ENCODE results near the gene MRPL48. TPM values are rescaled to one million over a fixed set of nuclear protein-coding genes. Genes with fewer than 3 reads are reported as not detected.
"Not testable (repeated sequence)": the region's sequence is repeated elsewhere in the genome, so short reads cannot be mapped to it uniquely, and the experiment has no call there.

MRPL48 gene
- total RNA-seq, 1 donor from 2014 or later = 27.2 TPM

DNA sequence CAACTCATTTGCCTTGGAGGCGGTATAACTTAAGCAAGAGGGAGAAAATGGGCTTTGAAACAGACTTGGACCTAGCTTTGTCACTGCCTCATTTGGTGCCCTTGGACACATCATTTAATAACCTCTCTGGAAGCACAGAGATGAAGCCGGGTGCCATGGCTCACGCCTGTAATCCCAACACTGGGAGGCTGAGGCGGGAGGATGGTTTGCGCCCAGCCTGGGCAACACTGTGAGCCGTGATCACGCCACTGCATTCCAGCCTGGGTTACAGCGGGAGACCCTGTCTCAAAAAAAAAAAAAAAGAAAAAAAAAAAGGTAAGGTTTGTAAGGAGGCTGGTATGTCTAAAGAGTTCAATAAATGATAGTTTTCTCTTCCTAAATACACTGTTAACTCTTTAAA, 88.2 kb downstream of the MRPL48 start:
- peak overlapping the region; percentile 67 for H3K9ac ChIP-seq
- H3K4me1 Mint-ChIP-seq = peaks cover 20% of the 10 kb centered on the region
- H3K36me3 Mint-ChIP-seq = no peaks in the 10 kb centered on the region
- peak overlapping the region; percentile 61 for H3K27ac ChIP-seq
- peaks cover 11% of the 10 kb centered on the region for H3F3A ChIP-seq (ENCODE audit: low read depth)
- no peaks in the 10 kb centered on the region for H3K27me3 ChIP-seq
- TF ChIP-seq EZH2 (IDR thresholded peaks at IDR 0.05) (no peak), EZH2phosphoT487 (IDR thresholded peaks at IDR 0.05) (no peak)
- TF ChIP-seq, protein P1, sequence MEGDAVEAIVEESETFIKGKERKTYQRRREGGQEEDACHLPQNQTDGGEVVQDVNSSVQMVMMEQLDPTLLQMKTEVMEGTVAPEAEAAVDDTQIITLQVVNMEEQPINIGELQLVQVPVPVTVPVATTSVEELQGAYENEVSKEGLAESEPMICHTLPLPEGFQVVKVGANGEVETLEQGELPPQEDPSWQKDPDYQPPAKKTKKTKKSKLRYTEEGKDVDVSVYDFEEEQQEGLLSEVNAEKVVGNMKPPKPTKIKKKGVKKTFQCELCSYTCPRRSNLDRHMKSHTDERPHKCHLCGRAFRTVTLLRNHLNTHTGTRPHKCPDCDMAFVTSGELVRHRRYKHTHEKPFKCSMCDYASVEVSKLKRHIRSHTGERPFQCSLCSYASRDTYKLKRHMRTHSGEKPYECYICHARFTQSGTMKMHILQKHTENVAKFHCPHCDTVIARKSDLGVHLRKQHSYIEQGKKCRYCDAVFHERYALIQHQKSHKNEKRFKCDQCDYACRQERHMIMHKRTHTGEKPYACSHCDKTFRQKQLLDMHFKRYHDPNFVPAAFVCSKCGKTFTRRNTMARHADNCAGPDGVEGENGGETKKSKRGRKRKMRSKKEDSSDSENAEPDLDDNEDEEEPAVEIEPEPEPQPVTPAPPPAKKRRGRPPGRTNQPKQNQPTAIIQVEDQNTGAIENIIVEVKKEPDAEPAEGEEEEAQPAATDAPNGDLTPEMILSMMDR (IDR thresholded peaks at IDR 0.05) = no peak
- H3K79me2 ChIP-seq (ENCODE audit: low read depth) = peaks cover 50% of the 10 kb centered on the region
- no peaks in the 10 kb centered on the region for H3K9me3 ChIP-seq (ENCODE audit: low read depth)
- DNase-seq (ENCODE audit: low spot score) = peak; percentile 51
- H3K27me3 Mint-ChIP-seq (ENCODE audit: insufficient read depth, low read depth) = no peaks in the 10 kb centered on the region
- no peaks in the 10 kb centered on the region for H4K20me1 ChIP-seq (ENCODE audit: low read depth)
- H3K9me3 Mint-ChIP-seq = no peaks in the 10 kb centered on the region
- no peak overlapping the region for H2AFZ ChIP-seq (replicated peaks)
- peak overlapping the region; percentile 78 for H3K4me2 ChIP-seq
- H3K4me3 Mint-ChIP-seq = peak overlapping the region; percentile 100
- peaks cover 21% of the 10 kb centered on the region for H3K4me1 ChIP-seq
- H3K27ac Mint-ChIP-seq = peak overlapping the region; percentile 98
- peak overlapping the region; percentile 72 for H3K4me3 ChIP-seq
- no peaks in the 10 kb centered on the region for H3K36me3 ChIP-seq

DNA sequence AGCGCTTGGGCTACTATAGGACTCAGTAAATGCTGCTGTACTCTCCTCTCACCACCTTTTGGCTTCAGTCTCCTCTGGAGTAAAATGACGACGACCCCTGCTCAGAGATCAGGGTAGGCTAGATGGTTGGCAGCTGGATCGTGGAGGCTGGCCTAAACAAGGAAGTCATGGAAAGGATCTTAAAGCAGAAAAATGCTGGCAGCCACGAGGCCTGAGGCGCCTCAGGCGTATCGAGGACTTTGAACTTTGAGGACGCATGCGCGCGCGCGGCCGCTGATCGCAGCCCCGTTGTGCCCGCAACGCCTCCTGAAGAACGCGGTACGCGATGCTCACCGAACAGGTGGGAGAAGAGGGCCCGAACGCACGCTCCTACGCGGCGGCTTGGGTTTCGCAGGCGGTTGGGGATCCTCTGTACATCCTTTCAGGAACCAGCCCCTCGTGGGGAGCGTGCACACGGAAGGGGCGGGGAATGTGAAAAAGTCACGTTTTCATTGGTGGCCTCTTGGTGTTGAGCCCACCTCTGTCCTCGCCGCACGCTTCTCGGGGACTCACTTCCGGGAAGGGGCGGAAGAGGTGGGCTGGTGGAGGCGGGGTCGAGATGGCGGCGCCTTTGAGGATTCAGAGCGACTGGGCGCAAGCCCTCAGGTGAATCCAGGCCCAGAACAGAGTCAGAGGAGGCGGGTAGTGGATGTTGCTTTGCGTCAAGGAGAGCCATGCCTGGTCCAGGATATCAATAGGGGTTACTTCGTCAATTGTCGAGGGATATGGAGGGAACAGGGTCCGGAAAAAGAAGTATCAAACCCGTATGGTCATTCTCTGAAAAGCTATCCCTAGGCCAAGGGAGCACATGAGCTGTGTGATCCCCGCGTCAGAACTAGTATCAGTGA, 89.0 kb downstream of the MRPL48 start, which contains the start of the genes COA4 and PAAF1:
Gene COA4, minus strand, starts transcription at position 423 of the 887 bp plus-strand sequence. CDS start 3,468 bp downstream, outside the sequence.
Gene PAAF1, plus strand, starts transcription at position 576 of the 887 bp plus-strand sequence. Its CDS starts 23 bp downstream, at position 599.
- no peaks in the 10 kb centered on the region for H3K36me3 ChIP-seq
- H4K20me1 ChIP-seq (ENCODE audit: low read depth) = no peaks in the 10 kb centered on the region
- H3K27me3 ChIP-seq = no peaks in the 10 kb centered on the region
- TF ChIP-seq, protein P1 (IDR thresholded peaks at IDR 0.05) = no peak
- no peak for TF ChIP-seq EZH2phosphoT487 (IDR thresholded peaks at IDR 0.05)
- no peak for TF ChIP-seq EZH2 (IDR thresholded peaks at IDR 0.05)
- H3K79me2 ChIP-seq (ENCODE audit: low read depth) = peaks cover 50% of the 10 kb centered on the region
- H3K4me1 ChIP-seq = peaks cover 21% of the 10 kb centered on the region
- peak; percentile 98 for DNase-seq (ENCODE audit: low spot score)
- H3K9me3 Mint-ChIP-seq = no peaks in the 10 kb centered on the region
- peak within 1 kb of the TSS; percentile 80 for H2AFZ ChIP-seq (replicated peaks)
- peak within 1 kb of the TSS; percentile 67 for H3K9ac ChIP-seq
- H3K4me1 Mint-ChIP-seq = peaks cover 20% of the 10 kb centered on the region
- peak within 1 kb of the TSS; percentile 61 for H3K27ac ChIP-seq
- no peaks in the 10 kb centered on the region for H3K27me3 Mint-ChIP-seq (ENCODE audit: insufficient read depth, low read depth)
- H3F3A ChIP-seq (ENCODE audit: low read depth) = peaks cover 11% of the 10 kb centered on the region
- H3K36me3 Mint-ChIP-seq = no peaks in the 10 kb centered on the region
- peak within 1 kb of the TSS; percentile 100 for H3K4me3 Mint-ChIP-seq
- H3K4me2 ChIP-seq = peak within 1 kb of the TSS; percentile 78
- H3K27ac Mint-ChIP-seq = peak within 1 kb of the TSS; percentile 98
- no peaks in the 10 kb centered on the region for H3K9me3 ChIP-seq (ENCODE audit: low read depth)
- H3K4me3 ChIP-seq = peak within 1 kb of the TSS; percentile 72

DNA sequence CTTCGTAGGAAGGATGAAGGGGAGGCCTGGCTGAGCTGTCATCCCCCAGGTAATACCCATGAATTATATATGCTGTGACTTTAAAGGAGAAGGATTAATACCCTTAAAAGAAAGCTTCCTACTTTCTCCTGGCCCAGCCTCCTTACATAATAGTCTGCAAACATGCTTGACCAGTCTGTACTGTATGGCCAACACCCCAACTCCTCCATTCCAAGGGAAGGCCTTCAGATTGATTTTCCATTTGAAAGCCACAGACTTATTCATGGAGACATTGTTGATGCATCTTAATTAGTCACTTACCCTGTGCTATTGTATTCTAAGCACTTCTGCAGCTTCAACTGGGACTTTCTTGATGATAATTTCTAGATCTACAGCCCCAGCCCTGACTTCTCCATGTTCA, 91.1 kb downstream of the MRPL48 start:
- Mint-ChIP-seq H3K4me1 (peaks cover 20% of the 10 kb centered on the region), H3K27ac (no peak overlapping the region), H3K9me3 (no peaks in the 10 kb centered on the region), H3K36me3 (peaks cover 3% of the 10 kb centered on the region), H3K27me3 (ENCODE audit: insufficient read depth, low read depth) (no peaks in the 10 kb centered on the region), H3K4me3 (peak overlapping the region; percentile 33)
- no peak overlapping the region for H3K4me3 ChIP-seq
- no peak for DNase-seq (ENCODE audit: low spot score)
- H4K20me1 ChIP-seq (ENCODE audit: low read depth) = no peaks in the 10 kb centered on the region
- peaks cover 11% of the 10 kb centered on the region for H3F3A ChIP-seq (ENCODE audit: low read depth)
- H3K9me3 ChIP-seq (ENCODE audit: low read depth) = no peaks in the 10 kb centered on the region
- peak overlapping the region; percentile 78 for H3K4me2 ChIP-seq
- peaks cover 46% of the 10 kb centered on the region for H3K79me2 ChIP-seq (ENCODE audit: low read depth)
- peaks cover 21% of the 10 kb centered on the region for H3K4me1 ChIP-seq
- no peak overlapping the region for H2AFZ ChIP-seq (replicated peaks)
- H3K27ac ChIP-seq = no peak overlapping the region
- no peaks in the 10 kb centered on the region for H3K27me3 ChIP-seq
- H3K36me3 ChIP-seq = no peaks in the 10 kb centered on the region
- no peak for TF ChIP-seq EZH2phosphoT487 (IDR thresholded peaks at IDR 0.05)
- no peak for TF ChIP-seq EZH2 (IDR thresholded peaks at IDR 0.05)
- no peak overlapping the region for H3K9ac ChIP-seq

DNA sequence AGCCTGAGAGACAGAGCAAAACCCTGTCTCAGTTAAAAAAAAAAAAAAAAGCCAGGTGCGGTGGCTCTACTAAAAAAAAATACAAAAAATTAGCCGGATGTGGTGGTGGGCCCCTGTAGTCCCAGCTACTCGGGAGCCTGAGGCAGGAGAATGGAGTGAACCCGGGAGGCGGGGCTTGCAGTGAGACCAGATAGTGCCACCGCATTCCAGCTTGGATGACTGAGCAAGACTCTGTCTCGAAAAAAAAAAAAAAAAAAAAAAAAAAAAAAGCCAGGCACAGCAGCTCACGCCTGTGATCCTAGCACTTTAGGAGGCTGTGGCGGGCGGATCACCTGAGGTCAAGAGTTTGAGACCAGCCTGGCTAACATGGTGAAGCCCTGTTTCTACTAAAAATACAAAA, 92.8 kb downstream of the MRPL48 start:
- not testable (repeated sequence) for H3K9me3 ChIP-seq (ENCODE audit: low read depth); H3K4me2 ChIP-seq; H3K4me3 ChIP-seq; H3K27me3 Mint-ChIP-seq (ENCODE audit: insufficient read depth, low read depth); H3K9ac ChIP-seq; H3K36me3 ChIP-seq; H3K36me3 Mint-ChIP-seq; H3K27me3 ChIP-seq; H4K20me1 ChIP-seq (ENCODE audit: low read depth); H3K27ac ChIP-seq; H2AFZ ChIP-seq (replicated peaks); H3K9me3 Mint-ChIP-seq; H3K27ac Mint-ChIP-seq; H3K4me3 Mint-ChIP-seq
- peaks cover 15% of the 10 kb centered on the region for H3K4me1 Mint-ChIP-seq
- Histone ChIP-seq H3K4me1 (peaks cover 15% of the 10 kb centered on the region), H3F3A (ENCODE audit: low read depth) (peaks cover 11% of the 10 kb centered on the region), H3K79me2 (ENCODE audit: low read depth) (peaks cover 29% of the 10 kb centered on the region)
- peak; percentile 29 for DNase-seq (ENCODE audit: low spot score)
